Activated naive CD4-positive, alpha-beta T cell treated with anti-CD3 and anti-CD28 coated beads, Interleukin-2, amount 10 ng/mL, durations not matched to agents 7 days and 5 days (primary cell): ENCODE measurements around the gene ESM1.
A peak's percentile ranks its signal among the peaks of the same experiment; 100 is the strongest.
"Not testable (repeated sequence)": the region's sequence is repeated elsewhere in the genome, so short reads cannot be mapped to it uniquely, and the experiment has no call there.

ENCODE experiments used
- CTCF ChIA-PET: fragments of 350-600 bp; sonication (Branson Sonifier 250); formaldehyde crosslinking; loops from one replicate; lab custom pipeline; 2021; ENCODE audit warnings: antibody characterized with exemption; lab: Charles Lee
- DNase-seq: peaks from one replicate; pipeline ENCODE4 v3.0.0-alpha.2; 2020
- H3K27ac Mint-ChIP-seq: one replicate; pipeline ENCODE4 v1.8.0; 2021; ENCODE audit warnings: mild to moderate bottlenecking, moderate library complexity, mixed read lengths
- H3K27me3 Mint-ChIP-seq: one replicate; pipeline ENCODE4 v1.8.0; 2021; ENCODE audit warnings: mild to moderate bottlenecking, mixed read lengths
- H3K36me3 Mint-ChIP-seq: one replicate; pipeline ENCODE4 v1.8.0; 2021; ENCODE audit warnings: mixed read lengths
- H3K4me1 Mint-ChIP-seq: one replicate; pipeline ENCODE4 v1.8.0; 2021; ENCODE audit warnings: mixed read lengths
- H3K4me3 Mint-ChIP-seq: one replicate; pipeline ENCODE4 v1.8.0; 2021; ENCODE audit warnings: mild to moderate bottlenecking, moderate library complexity, mixed read lengths
- H3K9me3 Mint-ChIP-seq: one replicate; pipeline ENCODE4 v1.8.0; 2021; ENCODE audit warnings: mixed read lengths

ESM1 gene

DNA sequence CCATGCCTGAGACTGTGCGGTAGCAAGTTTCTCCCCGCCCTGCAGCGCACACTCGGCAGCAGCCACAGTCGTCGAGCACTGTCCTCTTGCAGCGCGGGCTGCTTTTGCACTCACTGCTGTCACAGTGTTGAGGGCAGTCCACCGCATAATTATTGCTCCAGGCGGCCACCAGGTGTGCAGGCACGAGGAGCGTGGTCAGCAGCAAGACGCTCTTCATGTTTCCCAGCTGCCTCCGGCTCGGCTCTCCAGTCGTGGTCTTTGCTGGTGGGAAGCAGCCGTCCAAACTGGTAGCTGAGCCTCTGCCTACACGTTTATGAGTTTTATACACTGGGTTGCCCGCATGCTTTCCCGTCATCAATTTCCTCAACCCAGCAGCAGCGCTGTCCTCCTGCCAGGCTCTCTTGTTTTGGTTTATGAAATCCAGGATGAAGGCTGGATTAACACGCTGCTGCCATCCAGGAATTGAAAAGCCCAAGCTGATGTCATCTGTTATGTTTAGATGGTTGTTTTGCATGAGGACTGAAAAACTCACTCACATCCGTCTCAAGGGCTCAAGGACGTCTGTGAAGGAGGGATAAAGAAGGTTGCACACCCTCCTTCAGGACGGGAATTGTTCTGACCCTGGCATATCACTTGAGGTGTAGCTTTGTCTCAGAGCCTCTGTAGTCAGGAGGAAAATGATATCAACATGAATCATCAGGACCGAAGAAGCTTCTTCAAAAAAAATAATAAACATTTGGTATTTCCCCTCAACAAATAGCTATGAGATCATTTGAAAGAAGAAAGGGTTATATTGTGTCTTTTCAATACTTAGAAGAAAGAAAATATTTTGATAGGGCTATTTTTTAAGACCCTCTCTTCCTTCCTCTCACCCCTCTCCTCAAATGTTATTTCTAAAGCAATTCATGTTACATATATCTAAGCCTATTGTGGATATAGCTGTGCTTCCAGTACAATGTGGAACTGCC, at the start of gene ESM1:
TSS of gene ESM1 (minus strand) at position 293 of the 968 bp plus-strand sequence. CDS start at position 217, 76 bp downstream.
- Mint-ChIP-seq H3K4me3 (no peak within 1 kb of the TSS), H3K4me1 (peaks cover 56% of the 10 kb centered on the region), H3K36me3 (peaks cover 9% of the 10 kb centered on the region), H3K27ac (no peak within 1 kb of the TSS), H3K9me3 (peaks cover 6% of the 10 kb centered on the region), H3K27me3 (peaks cover 30% of the 10 kb centered on the region)
- DNase-seq, result no peak
- CTCF ChIA-PET, result interaction anchor here (0.6 kb wide), 1 partner anchor 74 kb away, joined by 3 read pairs; no protein-coding TSS in a partner anchor

DNA sequence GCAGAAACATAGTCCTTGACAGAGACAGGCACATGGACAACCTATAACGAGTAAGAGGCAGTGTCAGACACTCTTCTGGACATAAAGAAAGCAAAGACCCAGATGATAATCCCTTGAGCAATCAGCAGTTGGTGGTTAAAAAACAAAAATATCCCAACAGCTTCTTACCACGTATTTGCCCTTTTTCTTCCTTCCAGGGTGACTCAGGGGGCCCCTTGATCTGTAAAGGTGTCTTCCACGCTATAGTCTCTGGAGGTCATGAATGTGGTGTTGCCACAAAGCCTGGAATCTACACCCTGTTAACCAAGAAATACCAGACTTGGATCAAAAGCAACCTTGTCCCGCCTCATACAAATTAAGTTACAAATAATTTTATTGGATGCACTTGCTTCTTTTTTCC, 48.2 kb upstream of the ESM1 start:
- Mint-ChIP-seq H3K4me3 (no peak overlapping the region), H3K27me3 (no peaks in the 10 kb centered on the region), H3K36me3 (peaks cover 51% of the 10 kb centered on the region), H3K27ac (no peak overlapping the region), H3K4me1 (peaks cover 68% of the 10 kb centered on the region), H3K9me3 (peaks cover 15% of the 10 kb centered on the region)
- no peak for DNase-seq
- CTCF ChIA-PET, result no interaction called here

- Mint-ChIP-seq H3K36me3 (peaks cover 60% of the 10 kb centered on the region), H3K27me3 (peaks cover 3% of the 10 kb centered on the region), H3K27ac (no peak overlapping the region), H3K4me3 (no peak overlapping the region), H3K4me1 (peaks cover 68% of the 10 kb centered on the region), H3K9me3 (peaks cover 30% of the 10 kb centered on the region)
- CTCF ChIA-PET, result interaction anchor here (1.8 kb wide), 1 partner anchor 87 kb away, joined by 5 read pairs; no protein-coding TSS in a partner anchor
- no peak for DNase-seq
Observed at GRCh38 chr5:55031492-55031891, 46.1 kb upstream of the ESM1 start.

- no peak overlapping the region for H3K27ac Mint-ChIP-seq
Observed at GRCh38 chr5:55030676-55031369, 45.4 kb upstream of the ESM1 start.

GRCh38 chr5:55030220-55030619, 44.8 kb upstream of the ESM1 start:
- H3K27me3 Mint-ChIP-seq, result peaks cover 3% of the 10 kb centered on the region
- H3K9me3 Mint-ChIP-seq, result peaks cover 34% of the 10 kb centered on the region
- peak overlapping the region; percentile 20 for H3K27ac Mint-ChIP-seq
- peaks cover 66% of the 10 kb centered on the region for H3K36me3 Mint-ChIP-seq
- H3K4me1 Mint-ChIP-seq, result peaks cover 71% of the 10 kb centered on the region
- CTCF ChIA-PET, result interaction anchor here (1.8 kb wide), 1 partner anchor 86 kb away, joined by 5 read pairs; no protein-coding TSS in a partner anchor
- no peak for DNase-seq
- H3K4me3 Mint-ChIP-seq, result no peak overlapping the region

More at GRCh38 chr5:55030676-55031369, 45.4 kb upstream of the ESM1 start:
- H3K36me3 Mint-ChIP-seq, result peaks cover 66% of the 10 kb centered on the region
- peaks cover 3% of the 10 kb centered on the region for H3K27me3 Mint-ChIP-seq
- peaks cover 70% of the 10 kb centered on the region for H3K4me1 Mint-ChIP-seq
- no peak for DNase-seq
- CTCF ChIA-PET, result interaction anchor here (0.6 to 1.8 kb wide), 2 partner anchors 39 to 86 kb away, joined by 5 to 6 read pairs; no protein-coding TSS in a partner anchor
- H3K4me3 Mint-ChIP-seq, result no peak overlapping the region
- peaks cover 34% of the 10 kb centered on the region for H3K9me3 Mint-ChIP-seq

DNA sequence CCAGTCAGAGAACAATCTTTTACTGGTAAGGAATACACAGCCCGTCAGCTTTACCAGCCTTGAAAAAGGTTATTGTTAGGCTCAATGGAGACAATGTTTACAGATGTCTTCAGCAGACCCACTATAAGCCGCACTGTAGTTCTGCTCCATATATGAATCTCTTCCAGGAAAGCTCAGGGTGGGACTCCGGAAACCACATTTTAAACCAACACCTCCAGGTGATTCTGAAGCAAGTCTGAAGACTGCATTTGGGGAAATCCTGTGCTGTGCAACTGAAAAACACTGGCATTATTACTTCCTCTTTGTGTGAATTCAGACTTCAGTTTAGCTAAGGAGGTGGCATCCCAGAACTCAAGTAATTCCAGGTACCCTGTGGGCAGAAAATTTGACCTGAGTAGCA, 42.2 kb upstream of the ESM1 start:
- Mint-ChIP-seq H3K36me3 (peaks cover 70% of the 10 kb centered on the region), H3K4me3 (peak overlapping the region; percentile 14), H3K9me3 (peaks cover 40% of the 10 kb centered on the region), H3K27ac (peak overlapping the region; percentile 83), H3K4me1 (peaks cover 92% of the 10 kb centered on the region), H3K27me3 (peaks cover 3% of the 10 kb centered on the region)
- CTCF ChIA-PET, result interaction anchor here (0.9 to 4.3 kb wide), 4 partner anchors 10 to 83 kb away, joined by 3 to 23 read pairs (median 7); partner anchors contain the start of gene GZMA
- DNase-seq, result peak; percentile 71

GRCh38 chr5:55022450-55022849, 37.1 kb upstream of the ESM1 start:
- Mint-ChIP-seq H3K4me3 (no peak overlapping the region), H3K36me3 (peaks cover 43% of the 10 kb centered on the region), H3K4me1 (peaks cover 65% of the 10 kb centered on the region), H3K27me3 (peaks cover 3% of the 10 kb centered on the region), H3K27ac (peak overlapping the region; percentile 6), H3K9me3 (peaks cover 33% of the 10 kb centered on the region)
- DNase-seq, result peak; percentile 28
- CTCF ChIA-PET, result interaction anchor here (0.8 to 2.6 kb wide), 4 partner anchors 15 to 95 kb away, joined by 3 to 13 read pairs (median 10); no protein-coding TSS in a partner anchor

GRCh38 chr5:55021821-55022220, 36.4 kb upstream of the ESM1 start:
- no peak for DNase-seq
- CTCF ChIA-PET, result interaction anchor here (0.8 to 2.6 kb wide), 4 partner anchors 16 to 95 kb away, joined by 3 to 13 read pairs (median 10); no protein-coding TSS in a partner anchor
- Mint-ChIP-seq H3K4me1 (peaks cover 63% of the 10 kb centered on the region), H3K9me3 (peaks cover 30% of the 10 kb centered on the region), H3K27ac (no peak overlapping the region), H3K4me3 (no peak overlapping the region), H3K36me3 (peaks cover 38% of the 10 kb centered on the region), H3K27me3 (peaks cover 3% of the 10 kb centered on the region)

DNA sequence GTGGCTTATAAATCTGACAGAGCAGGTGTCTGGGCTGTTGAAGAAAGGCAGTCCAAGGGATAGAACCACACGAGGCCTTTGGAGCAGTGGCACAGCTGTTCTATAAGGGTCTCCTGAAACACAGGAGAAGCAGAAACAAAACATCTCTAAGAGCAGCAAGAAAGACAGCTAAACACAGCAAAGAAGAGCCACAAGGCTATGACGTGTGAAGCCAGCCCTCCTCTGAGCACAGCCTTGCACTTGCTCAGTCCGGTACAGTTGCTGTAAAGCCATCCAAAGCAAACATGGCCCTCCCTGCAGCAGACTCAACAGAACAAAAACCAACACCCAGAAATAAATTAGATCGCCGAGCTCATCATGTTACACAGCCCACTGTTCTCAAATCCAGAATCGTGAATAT, 36.0 kb upstream of the ESM1 start:
- no peak overlapping the region for H3K27ac Mint-ChIP-seq
- H3K4me1 Mint-ChIP-seq, result peaks cover 58% of the 10 kb centered on the region
- peaks cover 37% of the 10 kb centered on the region for H3K36me3 Mint-ChIP-seq
- H3K9me3 Mint-ChIP-seq, result peaks cover 29% of the 10 kb centered on the region
- H3K27me3 Mint-ChIP-seq, result no peaks in the 10 kb centered on the region
- H3K4me3 Mint-ChIP-seq, result no peak overlapping the region
- CTCF ChIA-PET, result interaction anchor here (1.8 to 2.6 kb wide), 3 partner anchors 16 to 77 kb away, joined by 8 to 13 read pairs (median 11); no protein-coding TSS in a partner anchor
- no peak for DNase-seq

DNA sequence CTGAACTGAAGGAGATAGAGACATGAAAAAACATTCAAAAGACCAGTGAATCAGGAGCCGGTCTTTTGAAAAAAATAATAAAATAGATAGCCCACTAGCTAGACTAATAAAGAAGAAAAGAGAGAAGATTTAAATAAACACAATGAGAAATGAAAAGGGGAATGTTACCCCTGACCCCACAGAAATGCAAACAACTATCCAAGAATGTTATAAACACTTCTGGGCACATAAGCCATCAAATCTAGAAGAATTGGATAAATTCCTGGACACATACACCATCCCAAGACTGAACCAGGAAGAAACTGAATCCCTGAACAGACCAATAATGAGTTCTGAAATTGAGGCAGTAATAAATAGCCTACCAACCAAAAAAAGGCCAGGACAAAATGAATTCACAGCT, 24.8 kb upstream of the ESM1 start:
- Mint-ChIP-seq H3K9me3 (peaks cover 37% of the 10 kb centered on the region), H3K4me1 (peaks cover 22% of the 10 kb centered on the region), H3K36me3 (peaks cover 58% of the 10 kb centered on the region), H3K27me3 (peaks cover 16% of the 10 kb centered on the region)
- CTCF ChIA-PET, H3K27ac Mint-ChIP-seq, DNase-seq, H3K4me3 Mint-ChIP-seq: not testable (repeated sequence)

GRCh38 chr5:55004729-55005128, 19.3 kb upstream of the ESM1 start:
- Mint-ChIP-seq H3K4me3 (no peak overlapping the region), H3K27me3 (peaks cover 2% of the 10 kb centered on the region), H3K4me1 (peaks cover 52% of the 10 kb centered on the region), H3K9me3 (peaks cover 19% of the 10 kb centered on the region), H3K36me3 (peaks cover 47% of the 10 kb centered on the region), H3K27ac (no peak overlapping the region)
- CTCF ChIA-PET, result no interaction called here
- no peak for DNase-seq

DNA sequence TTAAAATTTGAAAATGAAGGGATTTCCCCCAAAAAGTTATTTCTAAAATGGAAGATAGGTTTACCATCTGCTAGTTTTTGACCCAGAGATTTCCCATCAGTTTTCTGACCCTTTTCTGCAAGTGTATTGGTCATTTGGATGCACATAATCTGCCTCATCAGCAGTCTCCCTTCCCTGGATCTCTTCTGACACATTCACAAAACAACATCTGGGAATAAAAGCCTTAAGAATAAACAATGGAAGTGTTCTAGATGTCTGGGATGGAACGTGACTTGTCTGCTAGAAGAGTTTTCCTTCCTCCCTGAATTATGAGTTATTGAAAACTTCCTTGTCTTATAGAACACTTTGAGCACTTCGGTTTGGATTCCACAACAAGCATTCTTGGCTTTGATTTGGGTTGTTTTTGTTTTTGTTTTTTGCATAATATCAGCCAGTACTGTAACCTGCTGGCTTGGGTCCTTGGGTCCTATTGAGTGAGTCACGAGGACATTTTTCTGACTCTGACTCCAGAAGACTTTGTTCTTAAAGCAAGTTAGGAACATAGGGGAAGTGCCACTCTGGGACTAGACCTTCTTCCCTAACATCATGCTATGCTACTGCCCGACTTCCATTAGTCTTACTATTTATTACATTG, 18.2 kb upstream of the ESM1 start:
- H3K36me3 Mint-ChIP-seq, result peaks cover 37% of the 10 kb centered on the region
- H3K4me1 Mint-ChIP-seq, result peaks cover 55% of the 10 kb centered on the region
- peaks cover 21% of the 10 kb centered on the region for H3K9me3 Mint-ChIP-seq
- no peak overlapping the region for H3K4me3 Mint-ChIP-seq
- H3K27me3 Mint-ChIP-seq, result no peaks in the 10 kb centered on the region
- CTCF ChIA-PET, result no interaction called here
- DNase-seq, result no peak
- no peak overlapping the region for H3K27ac Mint-ChIP-seq

DNA sequence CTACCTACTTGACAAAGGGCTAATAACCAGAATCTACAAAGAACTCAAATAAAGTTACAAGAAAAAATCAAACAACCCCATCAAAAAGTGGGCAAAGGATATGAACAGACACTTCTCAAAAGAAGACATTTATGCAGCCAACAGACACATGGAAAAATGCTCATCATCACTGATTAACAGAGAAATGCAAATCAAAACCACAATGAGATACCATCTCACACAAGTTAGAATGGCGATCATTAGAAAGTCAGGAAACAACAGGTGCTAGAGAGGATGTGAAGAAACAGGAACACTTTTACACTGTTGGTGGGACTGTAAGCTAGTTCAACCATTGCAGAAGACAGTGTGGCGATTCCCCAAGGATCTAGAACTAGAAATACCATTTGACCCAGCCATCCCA, 16.8 kb upstream of the ESM1 start:
- H3K4me3 Mint-ChIP-seq, DNase-seq, H3K27me3 Mint-ChIP-seq, CTCF ChIA-PET: not testable (repeated sequence)
- Mint-ChIP-seq H3K9me3 (peaks cover 21% of the 10 kb centered on the region), H3K4me1 (peaks cover 55% of the 10 kb centered on the region), H3K27ac (peak overlapping the region; percentile 16), H3K36me3 (peaks cover 31% of the 10 kb centered on the region)
